Right atrium auricular region (tissue), 2 donors: ENCODE measurements around the gene NUP205. TPM values are rescaled to one million over a fixed set of nuclear protein-coding genes. Genes with fewer than 3 reads are reported as not detected.

Experiments
- DNase-seq: peaks from one replicate; pipeline ENCODE4 v3.0.0-alpha.2; 2019; ENCODE audit warnings: low spot score
- H3K27ac ChIP-seq, 2 donors: fragments of 200-600 bp; sonication (generic); 1 replicate in 1 of 2; 2 replicates in 1 of 2; pipeline ENCODE4 v1.5.1; 2016 to 2019
- H3K27me3 ChIP-seq, 2 donors: fragments of 200-600 bp; sonication (generic); one replicate each; pipeline versions ENCODE4 v1.5.1 to v1.6.0; 2017 to 2019
- H3K36me3 ChIP-seq: fragments of 200-600 bp; sonication (generic); one replicate; pipeline ENCODE4 v1.5.1; 2016
- H3K4me1 ChIP-seq, 2 donors: fragments of 200-600 bp; sonication (generic); one replicate each; pipeline versions ENCODE4 v1.5.1 to v1.6.0; 2017 to 2019
- H3K4me3 ChIP-seq, 2 donors: fragments of 200-600 bp; sonication (generic); 1 replicate in 1 of 2; 2 replicates in 1 of 2; pipeline ENCODE4 v1.5.1; 2017 to 2019; ENCODE audit warnings: mild to moderate bottlenecking in 1 of 2, moderate library complexity in 1 of 2
- H3K9me3 ChIP-seq, 2 donors: fragments of 200-600 bp; sonication (generic); one replicate each; pipeline ENCODE4 v1.5.1; 2019
- total RNA-seq, 2 donors: library from RNA; depleted of rRNA; stranded (reverse); fragments of >200 nt; gene quantifications; one replicate each; pipeline ENCODE4 v1.1.0, GENCODE V29; 2016
- TF ChIP-seq, protein P1 (sequence below), 2 donors: fragments of 200-600 bp; sonication (generic); IDR thresholded peaks; one replicate each; pipeline ENCODE4 v1.5.1; 2019; ENCODE audit warnings: antibody characterized with exemption in 2 of 2

NUP205 gene
- total RNA-seq, 2 donors from 2014 or later = 14.3 to 17.2 TPM

DNA sequence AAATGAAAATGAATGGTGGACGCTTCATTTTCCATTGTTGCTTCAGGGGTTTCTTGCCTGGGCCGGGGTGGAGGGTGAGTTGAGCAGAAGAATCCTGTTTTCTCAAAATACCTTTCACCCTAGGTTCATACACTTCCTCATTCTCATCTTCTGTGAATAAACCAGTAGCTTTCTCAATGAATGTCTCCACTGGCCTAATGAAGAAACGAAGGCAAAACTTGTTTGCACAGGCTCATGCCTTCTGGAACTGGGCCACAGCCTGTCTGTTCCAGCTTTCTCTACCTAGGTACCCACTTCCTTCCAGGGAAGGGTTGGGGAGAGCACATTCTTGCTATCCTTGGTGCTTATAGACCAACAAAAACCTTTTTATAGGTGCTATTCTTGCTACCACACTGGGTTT, 125.9 kb downstream of the NUP205 start:
- TF ChIP-seq, protein P1, sequence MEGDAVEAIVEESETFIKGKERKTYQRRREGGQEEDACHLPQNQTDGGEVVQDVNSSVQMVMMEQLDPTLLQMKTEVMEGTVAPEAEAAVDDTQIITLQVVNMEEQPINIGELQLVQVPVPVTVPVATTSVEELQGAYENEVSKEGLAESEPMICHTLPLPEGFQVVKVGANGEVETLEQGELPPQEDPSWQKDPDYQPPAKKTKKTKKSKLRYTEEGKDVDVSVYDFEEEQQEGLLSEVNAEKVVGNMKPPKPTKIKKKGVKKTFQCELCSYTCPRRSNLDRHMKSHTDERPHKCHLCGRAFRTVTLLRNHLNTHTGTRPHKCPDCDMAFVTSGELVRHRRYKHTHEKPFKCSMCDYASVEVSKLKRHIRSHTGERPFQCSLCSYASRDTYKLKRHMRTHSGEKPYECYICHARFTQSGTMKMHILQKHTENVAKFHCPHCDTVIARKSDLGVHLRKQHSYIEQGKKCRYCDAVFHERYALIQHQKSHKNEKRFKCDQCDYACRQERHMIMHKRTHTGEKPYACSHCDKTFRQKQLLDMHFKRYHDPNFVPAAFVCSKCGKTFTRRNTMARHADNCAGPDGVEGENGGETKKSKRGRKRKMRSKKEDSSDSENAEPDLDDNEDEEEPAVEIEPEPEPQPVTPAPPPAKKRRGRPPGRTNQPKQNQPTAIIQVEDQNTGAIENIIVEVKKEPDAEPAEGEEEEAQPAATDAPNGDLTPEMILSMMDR (IDR thresholded peaks at IDR 0.05) = no peak
- H3K4me3 ChIP-seq = no peak overlapping the region
- no peaks in the 10 kb centered on the region for H3K9me3 ChIP-seq
- no peaks in the 10 kb centered on the region for H3K36me3 ChIP-seq
- H3K4me1 ChIP-seq = peaks cover 0 to 24% of the 10 kb centered on the region in 2 donors
- no peak overlapping the region for H3K27ac ChIP-seq
- no peaks in the 10 kb centered on the region for H3K27me3 ChIP-seq
- DNase-seq = no peak

- no peak for DNase-seq
- H3K27ac ChIP-seq = no peak overlapping the region
- H3K4me1 ChIP-seq = peaks cover 0 to 20% of the 10 kb centered on the region in 2 donors
- TF ChIP-seq, protein P1 (IDR thresholded peaks at IDR 0.05) = no peak
- no peaks in the 10 kb centered on the region for H3K36me3 ChIP-seq
- no peaks in the 10 kb centered on the region for H3K9me3 ChIP-seq
- H3K27me3 ChIP-seq = no peaks in the 10 kb centered on the region
- H3K4me3 ChIP-seq = no peak overlapping the region
Measured at GRCh38 chr7:135684136-135684535, 126.4 kb downstream of the NUP205 start.

DNA sequence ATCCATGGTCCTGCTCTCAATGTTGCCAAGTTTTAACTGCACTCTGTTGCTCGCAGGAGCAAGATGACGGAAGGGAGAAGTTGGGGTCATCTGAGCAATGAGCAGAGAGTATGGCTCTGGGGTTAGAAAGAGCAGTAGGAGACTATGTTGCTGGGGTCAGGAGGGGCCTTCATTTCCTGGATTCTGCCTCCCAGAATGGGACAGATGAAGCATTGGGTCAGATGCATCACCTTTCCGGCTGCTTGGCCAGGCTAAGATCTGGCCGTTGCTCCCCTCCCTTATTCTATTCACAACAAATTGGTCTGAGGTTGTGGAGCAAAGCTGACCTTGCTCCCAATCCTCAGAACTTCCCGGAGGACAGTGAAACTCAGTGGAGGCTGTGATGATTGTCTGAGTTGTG, 127.0 kb downstream of the NUP205 start:
- no peak for DNase-seq
- Histone ChIP-seq H3K4me3 (no peak overlapping the region), H3K4me1 (peaks cover 0 to 20% of the 10 kb centered on the region in 2 donors), H3K9me3 (no peaks in the 10 kb centered on the region), H3K27me3 (no peaks in the 10 kb centered on the region), H3K27ac (no peak overlapping the region), H3K36me3 (no peaks in the 10 kb centered on the region)
- TF ChIP-seq, protein P1 (IDR thresholded peaks at IDR 0.05) = no peak

DNA sequence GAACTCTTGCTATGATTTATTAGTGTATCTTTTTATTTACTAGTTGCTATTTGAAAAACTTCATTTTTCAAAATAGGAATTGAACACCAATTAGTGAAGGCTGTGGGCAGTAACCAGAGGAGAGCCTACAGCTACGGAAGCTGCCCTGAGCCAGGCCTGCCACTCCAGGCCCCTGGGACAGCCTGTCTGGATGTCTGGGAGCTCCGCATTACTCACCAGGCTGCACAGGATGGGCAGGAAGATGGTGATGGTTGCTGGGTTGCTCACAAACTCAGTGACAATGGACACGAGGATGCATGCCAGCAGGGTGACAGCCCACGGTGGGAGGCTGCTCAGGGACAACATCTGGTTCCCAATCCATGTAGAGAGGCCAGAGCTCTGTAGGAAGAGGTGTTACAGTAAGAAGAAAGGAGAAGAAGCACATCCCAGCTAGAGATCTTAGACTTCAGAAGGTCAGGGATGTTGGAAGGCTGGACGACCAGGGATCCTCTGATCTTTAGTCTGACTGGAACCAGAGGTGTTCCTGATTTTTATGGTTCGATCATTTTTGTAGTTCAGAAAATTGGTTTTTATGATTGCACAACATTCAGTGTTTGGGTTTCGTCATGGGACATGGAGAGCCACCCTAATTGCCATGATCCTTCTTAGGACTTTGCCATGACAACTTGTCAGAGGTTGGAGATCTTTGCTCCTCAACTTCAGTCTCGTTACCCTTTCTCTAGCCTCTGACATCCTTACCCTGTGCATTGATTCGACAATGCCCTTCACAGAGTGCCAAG, 127.8 kb downstream of the NUP205 start:
- H3K9me3 ChIP-seq = no peaks in the 10 kb centered on the region
- no peak overlapping the region for H3K27ac ChIP-seq
- no peak overlapping the region for H3K4me3 ChIP-seq
- H3K36me3 ChIP-seq = no peaks in the 10 kb centered on the region
- peaks cover 0 to 20% of the 10 kb centered on the region in 2 donors for H3K4me1 ChIP-seq
- DNase-seq = no peak
- no peaks in the 10 kb centered on the region for H3K27me3 ChIP-seq
- TF ChIP-seq, protein P1 (IDR thresholded peaks at IDR 0.05) = no peak

DNA sequence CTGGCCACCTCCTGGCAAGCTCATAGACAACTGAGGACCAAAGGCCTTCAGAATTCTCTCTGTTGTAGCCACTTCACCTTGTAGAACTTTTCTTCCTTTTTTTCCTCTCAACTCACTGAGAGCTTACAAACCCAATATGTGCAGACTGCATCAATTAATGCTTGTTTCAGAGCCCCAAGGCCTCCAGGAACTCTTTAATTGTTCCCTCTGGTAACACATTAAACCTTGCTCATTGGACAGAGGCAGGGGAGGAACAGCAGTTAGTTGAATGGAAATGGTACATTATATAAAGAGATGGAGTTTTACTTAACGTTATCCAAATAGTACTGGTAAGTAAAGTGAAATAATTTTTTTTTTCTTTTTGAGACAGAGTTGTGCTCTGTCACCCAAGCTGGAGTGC, 129.7 kb downstream of the NUP205 start:
- no peak overlapping the region for H3K4me3 ChIP-seq
- TF ChIP-seq, protein P1 (IDR thresholded peaks at IDR 0.05) = no peak
- H3K9me3 ChIP-seq = no peaks in the 10 kb centered on the region
- H3K27ac ChIP-seq = no peak overlapping the region
- no peaks in the 10 kb centered on the region for H3K27me3 ChIP-seq
- peaks cover 0 to 9% of the 10 kb centered on the region in 2 donors for H3K4me1 ChIP-seq
- peaks cover 10% of the 10 kb centered on the region for H3K36me3 ChIP-seq
- no peak for DNase-seq

DNA sequence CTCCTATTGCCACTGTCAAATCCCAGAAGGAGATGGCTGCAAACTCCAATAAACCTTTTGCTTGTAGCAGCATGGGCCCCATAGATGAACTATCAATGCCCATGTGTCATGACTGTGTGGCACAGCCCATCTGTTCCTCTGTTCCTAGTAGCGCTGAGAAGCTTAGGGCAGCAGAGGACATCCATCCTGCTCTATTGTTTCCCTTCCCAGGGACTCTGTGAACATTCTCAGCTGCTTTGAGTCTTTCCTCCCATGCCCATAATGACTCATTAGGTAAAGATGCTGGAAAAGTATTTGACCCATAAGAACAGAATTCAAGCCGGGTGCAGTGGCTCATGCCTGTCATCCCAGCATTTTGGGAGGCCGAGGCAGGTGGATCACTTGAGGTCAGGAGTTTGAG, 132.8 kb downstream of the NUP205 start:
- peaks cover 12% of the 10 kb centered on the region for H3K36me3 ChIP-seq
- TF ChIP-seq, protein P1 (IDR thresholded peaks at IDR 0.05) = no peak
- H3K4me3 ChIP-seq = no peak overlapping the region
- no peak for DNase-seq
- no peak overlapping the region for H3K27ac ChIP-seq
- H3K9me3 ChIP-seq = no peaks in the 10 kb centered on the region
- H3K4me1 ChIP-seq = no peaks in the 10 kb centered on the region
- no peaks in the 10 kb centered on the region for H3K27me3 ChIP-seq
